Measurements from ENCODE around the gene SIL1. TPM values are rescaled to one million over a fixed set of nuclear protein-coding genes. Genes with fewer than 3 reads are reported as not detected.

SIL1 gene
- total and polyA plus RNA-seq, 9 of the 15 experiments (the other 6 are each of a cell fraction or from before 2014, with no cell fraction given) = 1.3 to 30.5 (median 18.1) TPM

GRCh38 chr5:139004374-139005307, 193.5 kb downstream of the SIL1 start (continued):
- TF ChIP-seq RNF219 (CRISPR knock-in tag; IDR thresholded peaks at IDR 0.05) (no peak), CXXC5 (CRISPR knock-in tag; IDR thresholded peaks at IDR 0.05) (peak; percentile 27; the same call in 1 of the 2 replicates), ZZZ3 (IDR thresholded peaks at IDR 0.05) (no peak), FOXJ2 (tag; IDR thresholded peaks at IDR 0.05) (no peak), TAF1 (IDR thresholded peaks at IDR 0.05; ENCODE audit: control insufficient read depth, extremely low read depth, insufficient read depth, low read length, severe bottlenecking) (no peak), THAP12 (CRISPR knock-in tag; IDR thresholded peaks at IDR 0.05) (no peak), ATF4 (CRISPR knock-in tag; IDR thresholded peaks at IDR 0.05) (peak; percentile 93), NFE2L1 (tag; IDR thresholded peaks at IDR 0.05; ENCODE audit: borderline replicate concordance, low read depth) (no peak), SAFB2 (IDR thresholded peaks at IDR 0.05; ENCODE audit: borderline replicate concordance, low read depth, low read length, severe bottlenecking) (no peak), FUS (optimal IDR thresholded peaks at IDR 0.05; ENCODE audit: low read depth, low read length) (no peak), TOE1 (IDR thresholded peaks at IDR 0.05; ENCODE audit: borderline replicate concordance) (peak; percentile 28; the same call in 1 of the 2 replicates), TOE1 (CRISPR knock-in tag; IDR thresholded peaks at IDR 0.05; ENCODE audit: borderline replicate concordance, low read depth) (no peak), MAX (CRISPR knock-in tag; IDR thresholded peaks at IDR 0.05) (no peak), ZBTB34 (CRISPR knock-in tag; IDR thresholded peaks at IDR 0.05) (no peak), TBL1XR1 (IDR thresholded peaks at IDR 0.05; ENCODE audit: low read length in 2 of 2) (no peak), NUFIP1 (IDR thresholded peaks at IDR 0.05; ENCODE audit: partially characterized antibody) (no peak), KAT8 (IDR thresholded peaks at IDR 0.05; ENCODE audit: low read depth) (no peak), BRCA1 (IDR thresholded peaks at IDR 0.05) (no peak), BRCA1 (CRISPR knock-in tag; IDR thresholded peaks at IDR 0.05) (no peak), KDM5B (IDR thresholded peaks at IDR 0.05; ENCODE audit: insufficient replicate concordance, low read depth, low read length) (no peak)
